Retinal pigment epithelial cell (primary cell): ENCODE measurements around the gene CTU1.

Source experiments
- DNase-seq: peaks from one replicate; pipeline ENCODE4 v3.0.0-alpha.2; 2010; ENCODE audit warnings: low read depth
- H3K4me3 ChIP-seq: 2 replicates; pipeline ENCODE4 v1.5.1; 2011; ENCODE audit warnings: mild to moderate bottlenecking, low read length, control low read depth, moderate library complexity
- TF ChIP-seq, protein P1 (sequence below): conservative IDR thresholded peaks from 2 replicates; pipeline ENCODE4 v1.5.1; 2011; ENCODE audit warnings: low read depth, low read length, control low read depth, inconsistent platforms

Gene CTU1

DNA sequence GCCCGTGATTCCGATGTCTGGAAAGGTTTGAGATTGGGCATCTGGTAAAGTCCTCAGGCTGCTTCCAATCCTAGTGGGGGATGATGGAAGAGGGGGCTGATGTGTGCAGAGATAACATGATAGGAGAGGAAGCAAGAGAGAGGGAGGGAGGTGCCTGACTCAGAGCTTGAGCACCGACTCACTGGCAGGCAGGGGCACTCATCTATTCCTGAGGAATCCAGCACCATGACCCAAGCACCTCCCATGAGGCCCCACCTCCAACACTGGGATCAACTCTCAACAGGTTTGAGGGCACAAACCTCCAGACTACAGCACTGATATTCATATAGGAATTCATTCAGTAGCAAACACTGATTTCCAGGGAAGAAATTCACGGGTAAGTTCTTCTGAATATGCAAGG, 10.9 kb upstream of the CTU1 start:
- TF ChIP-seq, protein P1, sequence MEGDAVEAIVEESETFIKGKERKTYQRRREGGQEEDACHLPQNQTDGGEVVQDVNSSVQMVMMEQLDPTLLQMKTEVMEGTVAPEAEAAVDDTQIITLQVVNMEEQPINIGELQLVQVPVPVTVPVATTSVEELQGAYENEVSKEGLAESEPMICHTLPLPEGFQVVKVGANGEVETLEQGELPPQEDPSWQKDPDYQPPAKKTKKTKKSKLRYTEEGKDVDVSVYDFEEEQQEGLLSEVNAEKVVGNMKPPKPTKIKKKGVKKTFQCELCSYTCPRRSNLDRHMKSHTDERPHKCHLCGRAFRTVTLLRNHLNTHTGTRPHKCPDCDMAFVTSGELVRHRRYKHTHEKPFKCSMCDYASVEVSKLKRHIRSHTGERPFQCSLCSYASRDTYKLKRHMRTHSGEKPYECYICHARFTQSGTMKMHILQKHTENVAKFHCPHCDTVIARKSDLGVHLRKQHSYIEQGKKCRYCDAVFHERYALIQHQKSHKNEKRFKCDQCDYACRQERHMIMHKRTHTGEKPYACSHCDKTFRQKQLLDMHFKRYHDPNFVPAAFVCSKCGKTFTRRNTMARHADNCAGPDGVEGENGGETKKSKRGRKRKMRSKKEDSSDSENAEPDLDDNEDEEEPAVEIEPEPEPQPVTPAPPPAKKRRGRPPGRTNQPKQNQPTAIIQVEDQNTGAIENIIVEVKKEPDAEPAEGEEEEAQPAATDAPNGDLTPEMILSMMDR = no peak
- no peak for DNase-seq
- no peak overlapping the region for H3K4me3 ChIP-seq

DNA sequence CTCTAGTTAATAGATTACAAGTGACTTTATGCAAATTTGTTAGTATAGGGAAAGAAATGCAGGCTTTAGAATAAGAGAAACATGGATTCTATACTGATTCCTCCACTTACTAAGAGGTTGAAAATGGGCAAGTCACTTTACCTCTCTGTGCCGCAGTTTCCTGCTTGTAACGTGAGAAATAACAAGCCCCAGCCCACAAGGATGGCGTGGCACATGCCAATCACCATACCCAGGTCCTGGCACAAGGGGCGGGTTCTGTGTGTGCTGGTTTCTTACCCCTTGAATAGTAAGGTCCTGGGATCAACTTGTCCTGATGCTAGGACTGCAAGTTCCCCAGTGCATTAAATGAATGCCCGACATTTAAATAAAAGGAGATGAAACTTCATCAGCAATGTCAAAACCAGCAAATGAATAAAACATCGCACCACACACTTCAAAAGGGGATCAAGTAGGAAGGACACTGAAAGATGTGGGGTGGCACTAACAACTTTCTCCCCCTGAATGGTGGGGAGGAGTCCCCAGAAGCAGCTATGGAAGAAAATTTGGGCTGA, 8.6 kb upstream of the CTU1 start:
- TF ChIP-seq, protein P1 = no peak
- DNase-seq = no peak
- no peak overlapping the region for H3K4me3 ChIP-seq

DNA sequence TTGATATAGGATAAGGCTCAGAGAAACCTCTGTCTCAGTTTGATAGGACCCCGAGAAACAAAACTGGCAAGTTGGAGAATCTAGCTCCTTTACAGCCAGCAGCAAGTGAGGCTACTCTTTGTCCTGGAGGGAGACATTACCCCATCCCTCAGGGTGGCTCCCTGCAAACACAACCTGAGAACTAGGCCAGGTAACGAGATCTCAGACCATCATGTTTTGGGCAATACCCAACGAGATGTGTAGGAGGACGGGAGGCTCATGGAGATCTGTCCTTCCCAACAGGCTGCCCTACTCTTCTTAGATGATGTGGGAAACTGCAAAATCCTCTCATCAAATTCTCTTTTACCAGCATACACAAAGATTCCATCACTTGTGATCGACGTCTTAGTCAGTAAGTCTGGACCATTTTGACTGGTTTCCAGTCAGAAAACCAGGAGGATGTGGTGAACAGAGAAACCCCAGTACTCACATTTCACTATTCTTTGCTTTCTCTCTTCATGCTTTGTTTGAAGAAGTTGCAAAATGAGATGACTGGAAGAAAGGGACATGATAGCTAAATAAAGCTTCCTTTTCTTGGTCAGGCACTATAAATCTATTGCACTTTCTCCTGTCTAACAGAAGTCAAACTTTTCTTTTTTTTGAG, 6.0 kb upstream of the CTU1 start:
- TF ChIP-seq, protein P1 = no peak
- H3K4me3 ChIP-seq = no peak overlapping the region
- DNase-seq = no peak

DNA sequence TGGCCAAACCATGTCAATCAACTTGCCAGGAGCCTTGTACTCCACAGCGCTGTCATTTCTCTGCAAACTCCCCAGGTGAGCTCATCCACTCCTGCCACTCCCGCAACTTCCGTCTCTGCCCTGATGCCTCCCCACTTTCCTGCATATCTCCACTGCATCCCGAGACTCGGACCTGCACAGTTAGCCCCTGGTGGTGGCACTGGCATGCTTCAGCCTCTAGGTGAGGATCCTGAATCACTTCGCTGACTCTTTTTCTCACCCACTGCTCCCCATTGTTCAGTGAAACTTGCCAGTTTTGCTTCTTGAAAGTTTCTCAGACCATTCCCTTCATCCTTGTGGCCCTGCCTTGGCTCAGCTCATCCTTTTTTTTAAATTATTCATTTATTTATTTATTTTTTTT, 3.4 kb upstream of the CTU1 start:
- TF ChIP-seq, protein P1 = peak; percentile 41
- H3K4me3 ChIP-seq = no peak overlapping the region
- DNase-seq = no peak

DNA sequence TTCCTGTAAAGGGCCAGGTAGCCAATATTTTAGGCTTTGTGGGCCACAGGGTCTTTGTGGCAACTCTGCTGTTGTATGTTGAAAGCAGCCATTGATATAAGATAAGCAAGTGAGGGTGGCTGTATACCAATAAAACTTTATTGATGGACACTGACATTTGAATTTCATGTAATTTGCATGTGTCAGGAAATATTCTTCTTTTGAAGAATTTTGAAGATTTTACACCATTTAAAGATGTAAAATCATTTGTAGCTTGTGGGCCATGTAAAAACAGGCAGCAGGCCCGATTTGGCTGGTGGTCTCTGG, 2.4 kb upstream of the CTU1 start:
- TF ChIP-seq, protein P1 = no peak
- DNase-seq = no peak
- no peak overlapping the region for H3K4me3 ChIP-seq

DNA sequence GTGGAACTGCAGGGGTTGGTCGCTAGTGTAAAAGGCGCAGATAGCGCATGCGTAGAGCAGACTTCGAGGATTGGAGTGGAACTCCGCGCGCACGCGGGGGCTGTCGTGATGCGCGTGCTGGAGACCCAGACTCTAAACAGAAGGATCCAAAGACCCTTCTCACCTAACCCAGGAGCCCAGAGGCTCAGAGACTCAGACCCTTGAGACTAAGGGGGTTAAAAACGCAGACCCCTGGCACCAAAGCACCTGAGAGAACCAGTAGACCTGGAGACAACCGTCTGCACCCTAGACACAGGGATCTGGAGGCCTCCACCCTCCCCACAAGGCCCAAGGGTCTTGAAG, 567 bp upstream of the CTU1 start:
- DNase-seq = no peak
- TF ChIP-seq, protein P1 = no peak
- peak overlapping the region; percentile 89 for H3K4me3 ChIP-seq

DNA sequence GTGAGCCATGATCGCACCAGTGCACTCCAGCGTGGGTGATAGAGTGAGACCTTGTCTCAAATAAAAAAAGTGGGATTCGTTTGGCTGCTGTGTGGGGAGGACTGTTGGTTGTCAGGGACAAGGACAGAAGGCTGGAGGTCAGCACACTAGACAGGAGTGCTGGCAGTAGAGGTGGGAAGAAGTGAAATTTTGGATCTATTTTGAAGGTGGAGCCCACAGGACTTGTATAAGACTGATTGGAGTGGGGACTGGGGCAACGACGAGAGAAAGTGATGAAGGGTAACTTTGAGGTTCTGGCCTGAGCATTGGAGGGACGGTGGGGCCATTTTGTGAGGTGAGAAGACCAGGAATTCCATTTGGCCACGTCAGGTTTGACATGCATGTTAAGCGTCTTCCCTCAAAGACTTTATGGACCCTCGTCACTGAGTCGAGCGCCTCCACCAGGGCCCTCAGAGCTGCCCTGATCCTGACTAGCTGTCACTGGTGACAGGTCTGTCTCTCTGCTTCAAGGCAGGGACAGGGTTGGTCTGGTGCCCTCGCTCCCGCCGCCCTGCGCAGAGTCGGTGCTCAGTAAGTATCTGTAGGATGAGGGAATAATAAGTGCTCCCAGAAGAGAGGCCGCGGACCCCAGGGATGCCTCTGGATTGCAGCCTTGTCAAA, 673 bp downstream of the CTU1 start:
- DNase-seq = no peak
- H3K4me3 ChIP-seq = peak overlapping the region; percentile 89
- TF ChIP-seq, protein P1 = peak; percentile 7
